ENCODE results near the gene PGLYRP1. TPM values are rescaled to one million over a fixed set of nuclear protein-coding genes. Genes with fewer than 3 reads are reported as not detected.
A peak's percentile ranks its signal among the peaks of the same experiment; 100 is the strongest.

Gene PGLYRP1
- total and polyA plus RNA-seq, 2 of the 13 experiments (the other 11 are each of a cell fraction or from before 2014, with no cell fraction given): not detected

DNA sequence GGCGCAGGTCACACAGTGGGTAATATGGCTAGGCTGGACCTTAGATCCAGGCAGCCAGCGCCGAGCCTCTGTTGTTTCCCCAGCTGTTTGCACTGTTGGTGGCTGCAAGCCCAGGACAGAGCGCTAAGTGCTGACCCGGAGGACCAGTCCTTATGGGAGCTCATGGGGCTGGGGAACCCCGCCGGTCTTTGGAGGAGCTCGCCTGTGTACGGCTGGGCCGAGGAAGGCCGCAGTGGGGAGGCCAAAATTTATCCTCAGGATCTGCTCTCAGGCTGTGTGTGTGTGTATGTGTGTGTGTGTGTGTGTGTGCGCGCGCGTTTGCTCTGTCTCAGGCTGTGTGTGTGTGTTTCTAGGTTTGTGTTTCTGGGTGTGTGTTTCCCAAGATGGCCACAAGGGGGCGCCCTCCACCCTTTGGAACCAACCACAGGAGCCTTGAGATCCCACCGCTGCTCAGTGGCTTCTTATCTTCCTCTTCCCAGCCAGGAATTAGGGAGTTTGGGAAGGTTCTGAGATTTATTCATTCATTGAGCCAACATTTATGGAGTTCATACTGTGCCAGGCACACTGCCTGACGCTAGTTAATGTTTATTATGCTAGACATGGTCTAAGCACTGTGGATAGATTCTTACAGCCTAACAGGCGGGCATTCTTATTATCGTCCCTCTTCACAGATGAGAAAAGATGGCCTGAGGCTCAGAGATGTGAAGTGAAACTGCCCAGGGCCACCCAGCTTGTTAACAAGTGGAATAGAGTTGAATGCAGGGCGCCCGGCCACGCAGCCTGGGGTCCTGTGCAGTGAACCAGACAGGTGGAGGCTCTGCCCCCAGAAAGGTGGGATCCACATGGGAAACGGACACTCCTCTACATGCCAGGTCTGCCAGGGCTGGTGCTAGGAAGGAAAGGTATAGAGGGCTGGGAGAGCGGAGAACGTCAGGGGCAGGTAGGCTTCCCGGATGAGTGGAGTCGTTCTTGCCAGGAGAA lies 13.0 kb downstream of the PGLYRP1 start:
- Histone ChIP-seq H4K20me1 (ENCODE audit: insufficient read depth, low read length) (no peaks in the 10 kb centered on the region), H3K4me1 (ENCODE audit: insufficient read depth, low read length) (no peaks in the 10 kb centered on the region), H3K79me2 (ENCODE audit: insufficient read depth, low read length) (no peaks in the 10 kb centered on the region), H3K27me3 (ENCODE audit: control insufficient read depth in 1 of 2, insufficient read depth in 2 of 2, low read length in 2 of 2) (no peaks in the 10 kb centered on the region), H2AFZ (ENCODE audit: low read length) (no peak overlapping the region), H3K27ac (ENCODE audit: extremely low read length, insufficient read depth, low read length) (no peak overlapping the region), H3K36me3 (replicated peaks in 1 of 2; ENCODE audit: control insufficient read depth in 1 of 2, insufficient read depth in 2 of 2, low read length in 2 of 2) (peaks cover 0 to 2% of the 10 kb centered on the region in 2 experiments; a peak in 1 of 5 replicates), H3K4me3 (replicated peaks in 1 of 3; ENCODE audit: insufficient read depth in 1 of 3, low read depth in 2 of 3, low read length in 3 of 3) (no peak overlapping the region; a peak in 1 of 6 replicates), H3K9ac (ENCODE audit: insufficient read depth, low read depth, low read length) (no peak overlapping the region), H3K4me2 (ENCODE audit: low read depth, low read length) (no peak overlapping the region), H3K9me3 (ENCODE audit: low read length) (no peaks in the 10 kb centered on the region)
- peak; percentile 80 for FAIRE-seq
- ChIA-PET POLR2A (interaction anchor here (0.8 kb wide), 1 partner anchor 15 kb away, joined by 3 read pairs; the partner anchor contains the start of gene CCDC61), CTCF (ENCODE audit: low intra/inter-chr PET ratio, low total read pairs) (interaction anchor here (0.7 to 1.6 kb wide), 3 partner anchors 68 to 192 kb away, joined by 3 to 7 read pairs (median 6); no protein-coding TSS in a partner anchor)
- BruUV-seq (replicated peaks): no TSS peak
- WGBS (ENCODE audit: low lambda C conversion rate): 74% methylated on average over 21 of the region's 28 CpGs
- in situ Hi-C loops (cut with HindIII; ENCODE audit: extremely low pct_ligation_motif_present, low pct_unique_long_range_greater_than_20kb): loop anchor here (10.0 kb wide), 2 partner anchors 95 to 195 kb away; partner anchors contain the start of genes NANOS2 and RSPH6A
- peak; percentile 88 for ATAC-seq
- intact Hi-C loops (cut with micrococcal nuclease; ENCODE audit: unreplicated experiment): loop anchor here (5.0 kb wide), 1 partner anchor 193 kb away; the partner anchor contains the start of gene RSPH6A
- DNase-seq (ENCODE audit: low spot score): peak; percentile 28
- peak; percentile 42; the same call in 1 of the 2 replicates for TF ChIP-seq STAG1 (CRISPR knock-in tag; IDR thresholded peaks at IDR 0.05)
- TF ChIP-seq ZBTB33 (CRISPR knock-in tag; IDR thresholded peaks at IDR 0.05): peak; percentile 91
- peak; percentile 62 for TF ChIP-seq SMC3 (IDR thresholded peaks at IDR 0.05; ENCODE audit: low read length)
- TF ChIP-seq ZBTB4 (CRISPR knock-in tag; IDR thresholded peaks at IDR 0.05; ENCODE audit: borderline replicate concordance): 0 out of 2 replicates have a peak, but pooled peaks have one; percentile 58
- TF ChIP-seq CC2D1A (CRISPR knock-in tag; IDR thresholded peaks at IDR 0.05): no peak
- peak; percentile 80 for TF ChIP-seq CTCF (CRISPR knock-in tag; IDR thresholded peaks at IDR 0.05)
- no peak for TF ChIP-seq ZNF446 (CRISPR knock-in tag; IDR thresholded peaks at IDR 0.05)
- TF ChIP-seq, protein P1, sequence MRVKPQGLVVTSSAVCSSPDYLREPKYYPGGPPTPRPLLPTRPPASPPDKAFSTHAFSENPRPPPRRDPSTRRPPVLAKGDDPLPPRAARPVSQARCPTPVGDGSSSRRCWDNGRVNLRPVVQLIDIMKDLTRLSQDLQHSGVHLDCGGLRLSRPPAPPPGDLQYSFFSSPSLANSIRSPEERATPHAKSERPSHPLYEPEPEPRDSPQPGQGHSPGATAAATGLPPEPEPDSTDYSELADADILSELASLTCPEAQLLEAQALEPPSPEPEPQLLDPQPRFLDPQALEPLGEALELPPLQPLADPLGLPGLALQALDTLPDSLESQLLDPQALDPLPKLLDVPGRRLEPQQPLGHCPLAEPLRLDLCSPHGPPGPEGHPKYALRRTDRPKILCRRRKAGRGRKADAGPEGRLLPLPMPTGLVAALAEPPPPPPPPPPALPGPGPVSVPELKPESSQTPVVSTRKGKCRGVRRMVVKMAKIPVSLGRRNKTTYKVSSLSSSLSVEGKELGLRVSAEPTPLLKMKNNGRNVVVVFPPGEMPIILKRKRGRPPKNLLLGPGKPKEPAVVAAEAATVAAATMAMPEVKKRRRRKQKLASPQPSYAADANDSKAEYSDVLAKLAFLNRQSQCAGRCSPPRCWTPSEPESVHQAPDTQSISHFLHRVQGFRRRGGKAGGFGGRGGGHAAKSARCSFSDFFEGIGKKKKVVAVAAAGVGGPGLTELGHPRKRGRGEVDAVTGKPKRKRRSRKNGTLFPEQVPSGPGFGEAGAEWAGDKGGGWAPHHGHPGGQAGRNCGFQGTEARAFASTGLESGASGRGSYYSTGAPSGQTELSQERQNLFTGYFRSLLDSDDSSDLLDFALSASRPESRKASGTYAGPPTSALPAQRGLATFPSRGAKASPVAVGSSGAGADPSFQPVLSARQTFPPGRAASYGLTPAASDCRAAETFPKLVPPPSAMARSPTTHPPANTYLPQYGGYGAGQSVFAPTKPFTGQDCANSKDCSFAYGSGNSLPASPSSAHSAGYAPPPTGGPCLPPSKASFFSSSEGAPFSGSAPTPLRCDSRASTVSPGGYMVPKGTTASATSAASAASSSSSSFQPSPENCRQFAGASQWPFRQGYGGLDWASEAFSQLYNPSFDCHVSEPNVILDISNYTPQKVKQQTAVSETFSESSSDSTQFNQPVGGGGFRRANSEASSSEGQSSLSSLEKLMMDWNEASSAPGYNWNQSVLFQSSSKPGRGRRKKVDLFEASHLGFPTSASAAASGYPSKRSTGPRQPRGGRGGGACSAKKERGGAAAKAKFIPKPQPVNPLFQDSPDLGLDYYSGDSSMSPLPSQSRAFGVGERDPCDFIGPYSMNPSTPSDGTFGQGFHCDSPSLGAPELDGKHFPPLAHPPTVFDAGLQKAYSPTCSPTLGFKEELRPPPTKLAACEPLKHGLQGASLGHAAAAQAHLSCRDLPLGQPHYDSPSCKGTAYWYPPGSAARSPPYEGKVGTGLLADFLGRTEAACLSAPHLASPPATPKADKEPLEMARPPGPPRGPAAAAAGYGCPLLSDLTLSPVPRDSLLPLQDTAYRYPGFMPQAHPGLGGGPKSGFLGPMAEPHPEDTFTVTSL (CRISPR knock-in tag; IDR thresholded peaks at IDR 0.05; ENCODE audit: borderline replicate concordance): no peak

Measured in HepG2 (cell line).